Transverse colon (tissue), 4 donors: Measurements from ENCODE around the gene C3orf62.

Experiments
- EP300 ChIP-seq: sonication (generic); formaldehyde crosslinking; IDR thresholded peaks from one replicate; pipeline ENCODE4 v1.6.1; 2017; ENCODE audit warnings: antibody characterized with exemption, low read depth
- POLR2A ChIP-seq: fragments of 450-650 bp; IDR thresholded peaks from one replicate; pipeline ENCODE4 v1.6.1; 2016; ENCODE audit warnings: antibody characterized with exemption, mild to moderate bottlenecking, moderate library complexity
- POLR2AphosphoS5 ChIP-seq, 3 donors: sonication (generic); formaldehyde crosslinking; IDR thresholded peaks; one replicate each; pipeline ENCODE4 v1.6.1; 2016; ENCODE audit warnings: antibody characterized with exemption in 3 of 3
- TF ChIP-seq, protein P1 (sequence below), 5 experiments: fragments of 200-600 bp in 3 of 5; fragments of 450-650 bp in 2 of 5; sonication (generic) in 3 of 5; IDR thresholded peaks; 1 replicate in 2 of 5; 2 replicates in 3 of 5; pipeline ENCODE4 v1.5.1; 2016 to 2017; ENCODE audit warnings: antibody characterized with exemption in 5 of 5, inconsistent platforms in 3 of 5, mild to moderate bottlenecking in 2 of 5, moderate library complexity in 1 of 5

DNA sequence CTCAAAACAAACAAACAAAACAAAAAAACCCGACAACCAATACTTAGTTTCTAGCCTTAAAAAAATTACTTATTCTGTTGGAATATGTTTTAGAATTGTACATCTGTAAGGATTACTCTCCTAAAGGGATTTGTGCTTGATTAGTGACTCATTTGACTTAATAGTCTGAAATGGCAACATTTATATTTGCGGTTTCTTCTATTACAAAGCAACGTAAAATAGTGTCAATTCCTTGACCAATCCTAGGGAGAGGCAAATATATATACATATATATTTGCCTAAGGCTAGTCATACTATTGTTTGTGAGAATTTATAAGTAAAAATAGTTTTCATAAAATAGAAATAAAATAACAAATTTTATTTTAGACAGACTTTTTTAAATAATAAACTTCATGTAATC is 39.7 kb downstream of the C3orf62 start:
- TF ChIP-seq POLR2A (no peak), POLR2AphosphoS5 (IDR thresholded peaks at IDR 0.05) (no peak), EP300 (no peak)
- TF ChIP-seq, protein P1, sequence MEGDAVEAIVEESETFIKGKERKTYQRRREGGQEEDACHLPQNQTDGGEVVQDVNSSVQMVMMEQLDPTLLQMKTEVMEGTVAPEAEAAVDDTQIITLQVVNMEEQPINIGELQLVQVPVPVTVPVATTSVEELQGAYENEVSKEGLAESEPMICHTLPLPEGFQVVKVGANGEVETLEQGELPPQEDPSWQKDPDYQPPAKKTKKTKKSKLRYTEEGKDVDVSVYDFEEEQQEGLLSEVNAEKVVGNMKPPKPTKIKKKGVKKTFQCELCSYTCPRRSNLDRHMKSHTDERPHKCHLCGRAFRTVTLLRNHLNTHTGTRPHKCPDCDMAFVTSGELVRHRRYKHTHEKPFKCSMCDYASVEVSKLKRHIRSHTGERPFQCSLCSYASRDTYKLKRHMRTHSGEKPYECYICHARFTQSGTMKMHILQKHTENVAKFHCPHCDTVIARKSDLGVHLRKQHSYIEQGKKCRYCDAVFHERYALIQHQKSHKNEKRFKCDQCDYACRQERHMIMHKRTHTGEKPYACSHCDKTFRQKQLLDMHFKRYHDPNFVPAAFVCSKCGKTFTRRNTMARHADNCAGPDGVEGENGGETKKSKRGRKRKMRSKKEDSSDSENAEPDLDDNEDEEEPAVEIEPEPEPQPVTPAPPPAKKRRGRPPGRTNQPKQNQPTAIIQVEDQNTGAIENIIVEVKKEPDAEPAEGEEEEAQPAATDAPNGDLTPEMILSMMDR (IDR thresholded peaks at IDR 0.05): no peak
